Neural cell (in vitro differentiated cells): Measurements from ENCODE around the gene TIGD1.

ENCODE experiments used
- CTCF ChIP-seq: fragments of 450-650 bp; IDR thresholded peaks from 2 replicates; pipeline ENCODE4 v1.5.1; 2014; ENCODE audit warnings: antibody characterized with exemption, mild to moderate bottlenecking, moderate library complexity; ENCODE audit not compliant: poor library complexity, severe bottlenecking
- EP300 ChIP-seq: fragments of 450-650 bp; conservative IDR thresholded peaks from 2 replicates; pipeline ENCODE4 v1.6.1; 2014; ENCODE audit warnings: antibody characterized with exemption, mild to moderate bottlenecking, moderate library complexity; ENCODE audit not compliant: poor library complexity, severe bottlenecking
- EZH2 ChIP-seq: fragments of 200-600, 300-800 bp; shearing (Covaris generic), sonication (generic); IDR thresholded peaks from 2 replicates; pipeline ENCODE4 v1.6.1; 2014; ENCODE audit warnings: antibody characterized with exemption, low read length, borderline replicate concordance, mild to moderate bottlenecking; ENCODE audit not compliant: insufficient read depth, poor library complexity, severe bottlenecking
- RAD21 ChIP-seq: fragments of 450-650 bp; conservative IDR thresholded peaks from 2 replicates; pipeline ENCODE4 v1.6.1; 2014; ENCODE audit warnings: antibody characterized with exemption, mild to moderate bottlenecking, moderate library complexity

- TF ChIP-seq CTCF (no peak), EP300 (no peak), EZH2 (no peak), RAD21 (no peak)
These were observed 10.8 kb downstream of the TIGD1 start, which contains the start of gene CHRNG for GRCh38 chr2:232539298-232540231.
